DND-41 (cell line): ENCODE measurements around the gene SP8.

Experiments
- ATAC-seq: fragments of 200-7000 bp; cut with Tn5 transposase; 3 replicates; pipeline ENCODE4 v1.9.1; 2021; ENCODE audit warnings: low read depth; ENCODE audit not compliant: insufficient read depth
- DNase-seq: peaks from one replicate; pipeline ENCODE4 v3.0.0-alpha.2; 2020
- H2AFZ ChIP-seq: 2 replicates; pipeline ENCODE4 v1.6.0; 2012; ENCODE audit warnings: low read depth, low read length
- H3K27ac ChIP-seq: 2 replicates; pipeline ENCODE4 v1.5.1; 2012; ENCODE audit warnings: low read length, inconsistent platforms
- H3K27me3 ChIP-seq: fragments of 200-600 bp; sonication (generic); 2 replicates; pipeline ENCODE4 v1.6.0; 2012; ENCODE audit warnings: low read length, mild to moderate bottlenecking, inconsistent platforms; ENCODE audit not compliant: insufficient read depth, poor library complexity
- H3K36me3 ChIP-seq: 2 replicates; pipeline ENCODE4 v1.5.1; 2012; ENCODE audit warnings: low read length, inconsistent platforms; ENCODE audit not compliant: insufficient read depth
- H3K4me1 ChIP-seq: 2 replicates; pipeline ENCODE4 v1.5.1; 2012; ENCODE audit warnings: mild to moderate bottlenecking, low read length; ENCODE audit not compliant: insufficient read depth
- H3K4me2 ChIP-seq: 2 replicates; pipeline ENCODE4 v1.6.0; 2012; ENCODE audit warnings: mild to moderate bottlenecking, moderate library complexity, low read length, inconsistent platforms; ENCODE audit not compliant: insufficient read depth
- H3K4me3 ChIP-seq, 2 experiments: fragments of 200-600 bp in 1 of 2; shearing (Covaris generic) in 1 of 2; 2 replicates each; pipeline ENCODE4 v1.5.1; 2012 to 2016; ENCODE audit warnings: inconsistent platforms in 2 of 2, low read length in 2 of 2, mild to moderate bottlenecking in 2 of 2, low read depth in 1 of 2, moderate library complexity in 1 of 2
- H3K79me2 ChIP-seq: 2 replicates; pipeline ENCODE4 v1.6.0; 2012; ENCODE audit warnings: low read length, inconsistent platforms; ENCODE audit not compliant: insufficient read depth
- H3K9ac ChIP-seq: 2 replicates; pipeline ENCODE4 v1.6.0; 2012; ENCODE audit warnings: low read depth, mild to moderate bottlenecking, inconsistent platforms, low read length, moderate library complexity
- H3K9me3 ChIP-seq: 2 replicates; pipeline ENCODE4 v1.5.1; 2012; ENCODE audit warnings: low read length, moderate library complexity, mild to moderate bottlenecking, inconsistent platforms; ENCODE audit not compliant: insufficient read depth, severe bottlenecking
- H4K20me1 ChIP-seq: 2 replicates; pipeline ENCODE4 v1.6.0; 2012; ENCODE audit warnings: low read length; ENCODE audit not compliant: insufficient read depth
- CTCF ChIP-seq: IDR thresholded peaks from 2 replicates; pipeline ENCODE4 v1.5.1; 2012; ENCODE audit warnings: borderline replicate concordance, low read length, moderate library complexity, mild to moderate bottlenecking; ENCODE audit not compliant: poor library complexity, severe bottlenecking; ENCODE audit errors: extremely low read depth
- EZH2 ChIP-seq: IDR thresholded peaks from 3 replicates; pipeline ENCODE4 v1.6.1; 2012; ENCODE audit warnings: borderline replicate concordance, low read depth, mild to moderate bottlenecking, moderate library complexity, low read length, inconsistent platforms; ENCODE audit not compliant: severe bottlenecking

SP8 gene

GRCh38 chr7:20776214-20776911 lies 10.3 kb downstream of the SP8 start:
- Histone ChIP-seq H3K36me3 (no peaks in the 10 kb centered on the region), H3K79me2 (no peaks in the 10 kb centered on the region), H3K9ac (no peak overlapping the region), H3K9me3 (no peaks in the 10 kb centered on the region), H4K20me1 (no peaks in the 10 kb centered on the region), H3K4me3 (no peak overlapping the region), H2AFZ (no peak overlapping the region), H3K4me2 (no peak overlapping the region), H3K27ac (no peak overlapping the region), H3K27me3 (no peaks in the 10 kb centered on the region), H3K4me1 (no peaks in the 10 kb centered on the region)
- DNase-seq, result no peak
- TF ChIP-seq EZH2, result no peak
- TF ChIP-seq CTCF, result no peak
- ATAC-seq, result no peak

GRCh38 chr7:20754001-20754400 lies 32.7 kb downstream of the SP8 start:
- Histone ChIP-seq H3K27me3 (no peaks in the 10 kb centered on the region), H3K4me2 (no peak overlapping the region), H3K4me3 (no peak overlapping the region), H2AFZ (no peak overlapping the region), H3K4me1 (no peaks in the 10 kb centered on the region), H4K20me1 (no peaks in the 10 kb centered on the region), H3K9me3 (no peaks in the 10 kb centered on the region), H3K27ac (no peak overlapping the region), H3K79me2 (no peaks in the 10 kb centered on the region), H3K36me3 (no peaks in the 10 kb centered on the region), H3K9ac (no peak overlapping the region)
- DNase-seq (no peak), ATAC-seq (no peak)
- no peak for TF ChIP-seq CTCF
- no peak for TF ChIP-seq EZH2

- ATAC-seq (no peak), DNase-seq (no peak)
- H3K27me3 ChIP-seq, result no peaks in the 10 kb centered on the region
- no peak overlapping the region for H3K4me3 ChIP-seq
- no peaks in the 10 kb centered on the region for H3K36me3 ChIP-seq
- no peaks in the 10 kb centered on the region for H3K79me2 ChIP-seq
- H2AFZ ChIP-seq, result no peak overlapping the region
- H3K9ac ChIP-seq, result no peak overlapping the region
- TF ChIP-seq EZH2, result no peak
- TF ChIP-seq CTCF, result no peak
- H4K20me1 ChIP-seq, result no peaks in the 10 kb centered on the region
- H3K27ac ChIP-seq, result no peak overlapping the region
- H3K9me3 ChIP-seq, result no peaks in the 10 kb centered on the region
- no peak overlapping the region for H3K4me2 ChIP-seq
- no peaks in the 10 kb centered on the region for H3K4me1 ChIP-seq
Measured at GRCh38 chr7:20749906-20750305, 36.8 kb downstream of the SP8 start.
